GM12864 (cell line): ENCODE results near the gene NINJ2.

ENCODE experiments used
- DNase-seq: peaks from one replicate; pipeline ENCODE4 v3.0.0-alpha.2; 2011; ENCODE audit warnings: low read depth
- H3K4me3 ChIP-seq: 2 replicates; pipeline ENCODE4 v1.5.1; 2011; ENCODE audit warnings: mild to moderate bottlenecking, low read depth, low read length, control low read depth
- CTCF ChIP-seq: IDR thresholded peaks from 2 replicates; pipeline ENCODE4 v1.5.1; 2011; ENCODE audit warnings: low read depth, mild to moderate bottlenecking, moderate library complexity, low read length, control low read depth, inconsistent platforms; ENCODE audit errors: missing control alignments

NINJ2 gene

DNA sequence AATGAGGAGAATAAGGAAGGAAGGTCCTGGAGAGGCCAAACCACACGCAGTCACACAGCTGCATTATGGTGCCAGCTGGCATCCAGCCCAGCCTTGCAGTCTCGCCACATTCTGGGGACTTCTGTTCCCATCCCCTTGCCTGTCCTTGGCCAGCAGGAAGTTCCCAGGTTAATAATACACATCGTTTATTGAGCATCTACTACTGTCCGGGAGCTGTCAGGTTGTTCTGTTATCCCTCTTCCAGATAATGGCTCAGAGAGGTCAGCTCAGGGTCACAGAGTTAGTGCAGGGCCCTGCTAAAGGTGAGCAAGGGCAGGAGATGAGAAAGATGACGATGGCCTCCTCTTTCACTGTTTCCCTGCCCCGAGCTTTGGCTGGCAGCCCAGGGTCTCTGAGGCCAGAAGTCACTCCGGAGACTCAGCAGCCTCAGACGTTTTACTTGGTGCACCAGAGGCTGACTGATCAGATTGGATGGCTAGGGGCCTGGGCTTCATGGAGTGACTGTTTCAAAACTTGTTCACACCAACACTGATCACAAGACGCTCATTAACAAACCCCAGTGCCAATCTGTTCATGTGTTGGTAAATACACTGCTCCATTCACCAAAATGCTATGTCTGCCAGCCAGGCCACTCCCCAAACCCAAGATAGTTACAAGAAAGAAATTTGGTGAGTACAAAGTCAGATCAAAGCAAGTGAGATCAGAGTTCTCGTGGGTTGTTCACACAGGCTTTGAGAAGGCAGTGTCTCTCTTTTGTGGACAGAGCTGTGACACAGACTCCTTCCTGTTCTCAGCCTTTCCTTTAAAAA, 124.3 kb downstream of the NINJ2 start:
- DNase-seq = no peak
- no peak for TF ChIP-seq CTCF
- H3K4me3 ChIP-seq = no peak overlapping the region

DNA sequence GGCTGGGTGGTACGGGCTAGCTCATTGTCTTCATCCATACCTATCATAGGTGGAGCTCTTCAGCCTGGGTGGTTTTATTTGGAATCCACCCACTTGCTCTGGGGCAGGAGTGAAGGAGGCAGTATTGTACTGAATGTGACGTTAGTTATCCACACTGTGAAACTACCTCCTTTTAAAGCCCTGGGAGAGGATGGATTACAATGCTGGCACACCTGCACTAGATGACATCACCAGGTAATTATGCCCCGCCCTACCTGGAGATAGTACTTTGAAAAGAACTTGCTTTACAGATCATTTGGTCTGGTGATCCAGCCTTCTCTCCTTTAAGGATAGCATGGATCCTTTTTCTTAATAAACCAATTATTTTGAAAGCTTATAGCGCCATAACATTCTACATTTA, 125.5 kb downstream of the NINJ2 start:
- no peak overlapping the region for H3K4me3 ChIP-seq
- no peak for DNase-seq
- no peak for TF ChIP-seq CTCF

- no peak for TF ChIP-seq CTCF
- no peak overlapping the region for H3K4me3 ChIP-seq
Observed at GRCh38 chr12:536751-537245, 126.4 kb downstream of the NINJ2 start.

DNA sequence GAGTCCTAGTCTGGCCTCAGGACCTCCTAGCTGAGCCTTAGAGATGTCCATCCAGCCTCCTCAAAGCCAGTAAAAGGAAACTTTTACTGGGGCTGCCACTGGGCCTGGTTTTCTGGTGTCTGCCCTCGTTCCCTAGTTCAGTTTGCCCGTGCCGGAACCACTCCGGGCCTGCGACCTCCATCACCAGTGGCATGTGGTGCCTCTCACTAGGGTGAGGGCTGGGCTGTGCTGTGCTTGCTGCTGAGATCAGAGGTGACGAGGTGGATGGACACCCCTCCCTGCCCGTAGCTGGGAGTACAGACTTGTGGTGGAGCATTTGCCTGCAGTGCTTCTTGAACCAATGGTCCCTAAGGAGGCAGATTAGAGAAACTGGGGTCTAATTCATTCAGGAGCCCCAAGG, 127.8 kb downstream of the NINJ2 start:
- TF ChIP-seq CTCF = no peak
- no peak overlapping the region for H3K4me3 ChIP-seq
- no peak for DNase-seq

More at GRCh38 chr12:536751-537245, 126.4 kb downstream of the NINJ2 start:
- DNase-seq = no peak

- no peak for DNase-seq
- no peak overlapping the region for H3K4me3 ChIP-seq
- no peak for TF ChIP-seq CTCF
Observed at GRCh38 chr12:534216-534615, 129.0 kb downstream of the NINJ2 start.

DNA sequence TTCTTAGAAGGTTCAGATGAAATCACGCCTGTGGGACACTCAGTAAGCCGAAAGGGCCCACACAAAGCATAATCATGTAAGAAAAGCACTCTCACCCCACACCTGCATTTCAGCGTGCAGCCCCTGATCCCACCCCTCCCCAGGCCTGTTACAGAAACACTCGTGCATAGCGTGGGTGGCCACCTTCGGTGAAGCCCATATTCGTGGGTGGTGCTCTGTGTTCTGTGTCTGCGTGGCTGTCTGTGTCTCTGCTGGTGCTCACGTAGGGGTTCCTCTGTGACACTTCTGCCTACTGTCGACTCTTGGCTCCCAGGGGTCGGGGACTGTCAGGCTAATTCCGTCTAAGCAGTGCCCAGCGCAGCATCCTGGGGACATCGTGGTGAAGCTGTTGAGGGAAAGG, 129.5 kb downstream of the NINJ2 start:
- no peak overlapping the region for H3K4me3 ChIP-seq
- DNase-seq = no peak
- no peak for TF ChIP-seq CTCF
